Fibroblast of skin of scalp (primary cell): ENCODE measurements around the gene SLC35B2.
A peak's percentile ranks its signal among the peaks of the same experiment; 100 is the strongest.

Source experiments
- DNase-seq: peaks from one replicate; pipeline ENCODE4 v3.0.0-alpha.2; 2013

SLC35B2 gene

GRCh38 chr6:44219815-44220784, 37.2 kb downstream of the SLC35B2 start:
- no peak for DNase-seq

- DNase-seq, result peak; percentile 32
Measured at GRCh38 chr6:44219053-44219814, 38.1 kb downstream of the SLC35B2 start.

GRCh38 chr6:44217332-44218143, 39.8 kb downstream of the SLC35B2 start:
- DNase-seq, result no peak

GRCh38 chr6:44216677-44217331, 40.5 kb downstream of the SLC35B2 start, which contains the start of gene MYMX:
TSS of gene MYMX (plus strand) at chr6:44216926. CDS start at chr6:44217472, 546 bp downstream.
- DNase-seq, result no peak

- no peak for DNase-seq
Measured at GRCh38 chr6:44214307-44214706, 43.0 kb downstream of the SLC35B2 start.

GRCh38 chr6:44211284-44211683, 46.0 kb downstream of the SLC35B2 start:
- DNase-seq, result no peak

GRCh38 chr6:44207966-44208365, 49.4 kb downstream of the SLC35B2 start:
- DNase-seq, result no peak
